HEK293 (cell line): ENCODE measurements around the gene KIAA1614.
A peak's percentile ranks its signal among the peaks of the same experiment; 100 is the strongest.

Experiments used
- CTCF ChIA-PET: fragments of 350-600 bp; formaldehyde crosslinking; extraction: SDS; loops from one replicate; lab custom pipeline; 2021; ENCODE audit warnings: antibody characterized with exemption; lab: Yijun Ruan, JAX
- POLR2A ChIA-PET: fragments of 300-600 bp; formaldehyde crosslinking; extraction: SDS; loops from one replicate; lab custom pipeline; 2020; ENCODE audit warnings: antibody characterized with exemption, inconsistent platforms; lab: Yijun Ruan, JAX
- H3K27ac ChIP-seq: fragments of 200-500 bp; sonication (Bioruptor generic); 2 replicates; pipeline ENCODE4 v1.5.1; 2014; ENCODE audit warnings: low read depth, low read length, control low read depth, inconsistent platforms; ENCODE audit errors: extremely low read depth
- H3K36me3 ChIP-seq, 2 experiments: fragments of 200-500 bp in 1 of 2; sonication (Bioruptor generic) in 1 of 2; 1 replicate in 1 of 2; 2 replicates in 1 of 2; pipeline ENCODE4 v1.5.1; 2014 to 2017; ENCODE audit warnings: inconsistent platforms in 2 of 2, low read length in 2 of 2; ENCODE audit not compliant: control insufficient read depth in 2 of 2, insufficient read depth in 1 of 2
- H3K4me1 ChIP-seq: fragments of 200-500 bp; sonication (Bioruptor generic); 2 replicates; pipeline ENCODE4 v1.5.1; 2014; ENCODE audit warnings: mild to moderate bottlenecking, low read length, inconsistent platforms; ENCODE audit not compliant: control insufficient read depth, insufficient read depth
- H3K4me3 ChIP-seq: 2 replicates; pipeline ENCODE4 v1.5.1; 2011; ENCODE audit warnings: low read depth, mild to moderate bottlenecking, control low read depth, low read length, moderate library complexity
- H3K9me3 ChIP-seq: fragments of 200-500 bp; sonication (Bioruptor generic); 2 replicates; pipeline ENCODE4 v1.5.1; 2014; ENCODE audit warnings: low read depth, low read length, inconsistent platforms; ENCODE audit not compliant: control insufficient read depth, insufficient read depth
- KLF9 ChIP-seq: fragments of 450-650 bp; formaldehyde crosslinking; IDR thresholded peaks from 2 replicates; pipeline ENCODE4 v1.5.1; 2016; ENCODE audit warnings: missing biosample characterization, missing genetic modification characterization, low read depth
- OSR2 ChIP-seq: fragments of 450-650 bp; formaldehyde crosslinking; IDR thresholded peaks from 2 replicates; pipeline ENCODE4 v1.5.1; 2016; ENCODE audit warnings: missing biosample characterization, missing genetic modification characterization
- SP7 ChIP-seq: fragments of 450-650 bp; formaldehyde crosslinking; IDR thresholded peaks from 2 replicates; pipeline ENCODE4 v1.5.1; 2016; ENCODE audit warnings: missing biosample characterization, missing genetic modification characterization
- ZFP69B ChIP-seq: fragments of 450-650 bp; formaldehyde crosslinking; IDR thresholded peaks from 2 replicates; pipeline ENCODE4 v1.5.1; 2016; ENCODE audit warnings: missing biosample characterization, missing genetic modification characterization
- ZNF138 ChIP-seq: fragments of 450-650 bp; formaldehyde crosslinking; IDR thresholded peaks from 2 replicates; pipeline ENCODE4 v1.5.1; 2016; ENCODE audit warnings: missing biosample characterization, missing genetic modification characterization, borderline replicate concordance
- ZNF24 ChIP-seq: fragments of 450-650 bp; formaldehyde crosslinking; IDR thresholded peaks from 2 replicates; pipeline ENCODE4 v1.5.1; 2016; ENCODE audit warnings: missing biosample characterization, missing genetic modification characterization
- ZNF26 ChIP-seq: fragments of 450-650 bp; formaldehyde crosslinking; IDR thresholded peaks from 2 replicates; pipeline ENCODE4 v1.5.1; 2016; ENCODE audit warnings: missing biosample characterization, missing genetic modification characterization
- ZNF394 ChIP-seq: fragments of 450-650 bp; formaldehyde crosslinking; IDR thresholded peaks from 2 replicates; pipeline ENCODE4 v1.5.1; 2016; ENCODE audit warnings: missing biosample characterization, missing genetic modification characterization, mild to moderate bottlenecking, moderate library complexity, borderline replicate concordance
- ZNF629 ChIP-seq: fragments of 450-650 bp; formaldehyde crosslinking; IDR thresholded peaks from 2 replicates; pipeline ENCODE4 v1.5.1; 2017; ENCODE audit warnings: missing biosample characterization, missing genetic modification characterization
- ZNF843 ChIP-seq: fragments of 450-650 bp; formaldehyde crosslinking; IDR thresholded peaks from 2 replicates; pipeline ENCODE4 v1.5.1; 2016; ENCODE audit warnings: missing biosample characterization, missing genetic modification characterization
- ZSCAN18 ChIP-seq: fragments of 450-650 bp; formaldehyde crosslinking; IDR thresholded peaks from 2 replicates; pipeline ENCODE4 v1.5.1; 2016; ENCODE audit warnings: missing biosample characterization, missing genetic modification characterization
- TF ChIP-seq, protein P1 (sequence below): fragments of 450-650 bp; formaldehyde crosslinking; IDR thresholded peaks from 2 replicates; pipeline ENCODE4 v1.5.1; 2016; ENCODE audit warnings: missing biosample characterization, missing genetic modification characterization

Gene KIAA1614

DNA sequence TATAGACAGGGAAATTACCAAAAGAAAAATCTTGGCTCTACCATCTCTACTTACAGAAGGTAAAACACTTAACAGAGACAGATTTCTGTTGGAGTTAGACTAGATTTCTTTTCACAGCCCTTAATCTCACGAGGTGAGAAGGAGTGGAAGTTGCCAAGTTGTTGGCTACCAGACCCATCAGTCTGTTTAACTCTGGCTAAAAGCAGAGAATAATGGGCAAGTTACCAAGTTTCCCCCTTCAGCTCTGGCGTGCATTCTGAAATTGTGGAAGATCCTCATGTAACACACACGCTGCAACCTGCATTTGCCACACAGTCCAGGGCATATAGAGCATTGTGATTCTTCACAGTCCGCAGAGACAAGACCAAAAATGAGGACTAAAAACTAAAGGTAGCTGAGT is 60.7 kb downstream of the KIAA1614 start:
- no peak overlapping the region for H3K27ac ChIP-seq
- CTCF ChIA-PET = interaction anchor here (0.6 kb wide), 1 partner anchor 77 kb away, joined by 3 read pairs; no protein-coding TSS in a partner anchor
- H3K9me3 ChIP-seq = no peaks in the 10 kb centered on the region
- H3K4me1 ChIP-seq = no peaks in the 10 kb centered on the region
- TF ChIP-seq, protein P1, sequence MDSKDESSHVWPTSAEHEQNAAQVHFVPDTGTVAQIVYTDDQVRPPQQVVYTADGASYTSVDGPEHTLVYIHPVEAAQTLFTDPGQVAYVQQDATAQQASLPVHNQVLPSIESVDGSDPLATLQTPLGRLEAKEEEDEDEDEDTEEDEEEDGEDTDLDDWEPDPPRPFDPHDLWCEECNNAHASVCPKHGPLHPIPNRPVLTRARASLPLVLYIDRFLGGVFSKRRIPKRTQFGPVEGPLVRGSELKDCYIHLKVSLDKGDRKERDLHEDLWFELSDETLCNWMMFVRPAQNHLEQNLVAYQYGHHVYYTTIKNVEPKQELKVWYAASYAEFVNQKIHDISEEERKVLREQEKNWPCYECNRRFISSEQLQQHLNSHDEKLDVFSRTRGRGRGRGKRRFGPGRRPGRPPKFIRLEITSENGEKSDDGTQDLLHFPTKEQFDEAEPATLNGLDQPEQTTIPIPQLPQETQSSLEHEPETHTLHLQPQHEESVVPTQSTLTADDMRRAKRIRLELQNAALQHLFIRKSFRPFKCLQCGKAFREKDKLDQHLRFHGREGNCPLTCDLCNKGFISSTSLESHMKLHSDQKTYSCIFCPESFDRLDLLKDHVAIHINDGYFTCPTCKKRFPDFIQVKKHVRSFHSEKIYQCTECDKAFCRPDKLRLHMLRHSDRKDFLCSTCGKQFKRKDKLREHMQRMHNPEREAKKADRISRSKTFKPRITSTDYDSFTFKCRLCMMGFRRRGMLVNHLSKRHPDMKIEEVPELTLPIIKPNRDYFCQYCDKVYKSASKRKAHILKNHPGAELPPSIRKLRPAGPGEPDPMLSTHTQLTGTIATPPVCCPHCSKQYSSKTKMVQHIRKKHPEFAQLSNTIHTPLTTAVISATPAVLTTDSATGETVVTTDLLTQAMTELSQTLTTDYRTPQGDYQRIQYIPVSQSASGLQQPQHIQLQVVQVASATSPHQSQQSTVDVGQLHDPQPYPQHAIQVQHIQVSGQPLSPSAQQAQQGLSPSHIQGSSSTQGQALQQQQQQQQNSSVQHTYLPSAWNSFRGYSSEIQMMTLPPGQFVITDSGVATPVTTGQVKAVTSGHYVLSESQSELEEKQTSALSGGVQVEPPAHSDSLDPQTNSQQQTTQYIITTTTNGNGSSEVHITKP = peak; percentile 21; the same call in 1 of the 2 replicates
- no peak for TF ChIP-seq KLF9
- TF ChIP-seq, all 188 proteins: peak for 1
- no peak overlapping the region for H3K4me3 ChIP-seq
- POLR2A ChIA-PET = no interaction called here
- peaks cover 0 to 76% of the 10 kb centered on the region in 2 experiments; a peak in 2 of 3 replicates for H3K36me3 ChIP-seq

DNA sequence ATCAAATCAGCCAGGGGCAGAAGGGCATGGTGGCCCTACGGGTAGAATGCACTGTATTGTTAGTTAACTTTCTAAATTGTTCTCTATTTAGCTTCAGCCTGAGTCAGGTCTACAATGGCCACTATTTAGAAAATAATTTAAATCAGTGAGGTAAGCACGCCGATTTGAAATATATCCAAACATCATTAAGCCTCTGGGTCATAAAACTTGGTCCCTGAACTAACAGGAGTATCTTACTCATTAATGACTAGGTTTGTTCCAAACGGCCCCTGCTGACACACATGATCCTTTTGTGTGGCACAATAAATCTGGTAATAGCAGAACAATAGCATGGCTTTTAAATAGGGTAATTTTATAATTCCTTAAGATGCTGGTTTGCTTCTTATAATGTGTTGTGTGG is 61.5 kb downstream of the KIAA1614 start:
- Histone ChIP-seq H3K27ac (no peak overlapping the region), H3K4me3 (no peak overlapping the region), H3K9me3 (no peaks in the 10 kb centered on the region), H3K36me3 (peaks cover 0 to 75% of the 10 kb centered on the region in 2 experiments; a peak in 2 of 3 replicates), H3K4me1 (no peaks in the 10 kb centered on the region)
- CTCF ChIA-PET = interaction anchor here (1.6 kb wide), 1 partner anchor 192 kb away, joined by 8 read pairs; no protein-coding TSS in a partner anchor
- POLR2A ChIA-PET = no interaction called here
- TF ChIP-seq ZFP69B (no peak), ZNF138 (tag by site-specific recombination) (no peak), ZSCAN18 (no peak), ZNF843 (tag by site-specific recombination) (peak; percentile 24; the same call in 1 of the 2 replicates), OSR2 (no peak), ZNF629 (0 out of 2 replicates have a peak, but pooled peaks have one; percentile 14), ZNF394 (tag by site-specific recombination) (peak; percentile 13; the same call in 1 of the 2 replicates), ZNF24 (tag by site-specific recombination) (no peak), SP7 (tag by site-specific recombination) (peak; percentile 70; the same call in 1 of the 2 replicates), ZNF26 (tag by site-specific recombination) (no peak)
- TF ChIP-seq, protein P1 = no peak
